Placental pericyte (primary cell): ENCODE measurements around the gene RPS8. TPM values are rescaled to one million over a fixed set of nuclear protein-coding genes. Genes with fewer than 3 reads are reported as not detected.
A peak's percentile ranks its signal among the peaks of the same experiment; 100 is the strongest.

Source experiments
- small RNA-seq: library from RNA; depleted of rRNA; stranded (forward); fragments of <200 nt; gene quantifications from one replicate; pipeline ENCODE3, GENCODE V24; 2012; ENCODE audit warnings: low replicate concordance
- total RNA-seq: library from RNA; depleted of rRNA; stranded (reverse); fragments of >200 nt; gene quantifications from 2 replicates; pipeline ENCODE4 v1.2.3, GENCODE V29; 2012

RPS8 gene
- 982 and 1,269 TPM in 2 replicates for total RNA-seq

GRCh38 chr1:44775078-44775929 lies at the start of gene RPS8:
Gene RPS8, plus strand, starts transcription at chr1:44775540. Its CDS starts 57 bp downstream, at chr1:44775597.

GRCh38 chr1:44730741-44731512 lies 44.4 kb upstream of the RPS8 start, which contains the start of gene RNU5D-1:
Gene RNU5D-1, minus strand, starts transcription at chr1:44731170.

GRCh38 chr1:44739307-44740178 lies 35.8 kb upstream of the RPS8 start, which contains the start of gene KIF2C:
Gene KIF2C, plus strand, starts transcription at chr1:44739837. Its CDS starts 96 bp downstream, at chr1:44739933.

GRCh38 chr1:44788120-44788860 lies 12.9 kb downstream of the RPS8 start, which contains the start of gene BEST4:
Gene BEST4, minus strand, starts transcription at chr1:44788170. Its CDS starts 465 bp downstream, at chr1:44787705.

GRCh38 chr1:44799770-44800584 lies 24.6 kb downstream of the RPS8 start, which contains the start of gene PLK3:
Gene PLK3, plus strand, starts transcription at chr1:44800377. Its CDS starts 87 bp downstream, at chr1:44800464.

GRCh38 chr1:44806704-44807363 lies 31.5 kb downstream of the RPS8 start, which contains the start of gene DYNLT4:
Gene DYNLT4, minus strand, starts transcription at chr1:44807351. Its CDS starts 683 bp downstream, at chr1:44806668.

GRCh38 chr1:44808063-44808937 lies 33.0 kb downstream of the RPS8 start, which contains the start of gene BTBD19:
Gene BTBD19, plus strand, starts transcription at chr1:44808523. Its CDS starts 298 bp downstream, at chr1:44808821.

Small RNA genes within 50 kb of the gene (small RNA-seq; reads per million reads assigned to genes)
- gene RNU5D-1: 1,933 reads per million, percentile 100 among the genes with 10 or more reads in this experiment
- 4,003 reads per million, percentile 100 among the genes with 10 or more reads in this experiment for gene SNORD38A
- gene SNORD38B: not detected
- gene SNORD46: 106 reads per million, percentile 99 among the genes with 10 or more reads in this experiment
- not detected for gene SNORD55

Other genes starting within 250 kb of the RPS8 start
- gene TMEM53, start 101.1 kb upstream of the RPS8 start, total RNA-seq: 4.6 and 7.0 TPM in 2 replicates
- gene ARMH1, start 100.8 kb upstream of the RPS8 start, total RNA-seq: 0.66 TPM in 1 of 2 replicates, not detected in the other
- gene RNU5D-1, start 44.4 kb upstream of the RPS8 start, total RNA-seq: not detected in 2 replicates
- gene KIF2C, start 35.7 kb upstream of the RPS8 start, total RNA-seq: 1.3 and 62.0 TPM in 2 replicates
- 0.14 and 0.22 TPM in 2 replicates for gene BEST4, start 12.6 kb downstream of the RPS8 start, total RNA-seq
- gene PLK3, start 24.8 kb downstream of the RPS8 start, total RNA-seq: 71.3 and 112 TPM in 2 replicates
- gene DYNLT4, start 31.8 kb downstream of the RPS8 start, total RNA-seq: not detected in 2 replicates
- 10.5 and 23.4 TPM in 2 replicates for gene BTBD19, start 33.0 kb downstream of the RPS8 start, total RNA-seq
- 0.22 and 0.29 TPM in 2 replicates for gene PTCH2, start 67.7 kb downstream of the RPS8 start, total RNA-seq
- 31.7 and 54.1 TPM in 2 replicates for gene EIF2B3, start 211.1 kb downstream of the RPS8 start, total RNA-seq
- 33.9 and 41.4 TPM in 2 replicates for gene HECTD3, start 235.8 kb downstream of the RPS8 start, total RNA-seq
- gene UROD, start 236.7 kb downstream of the RPS8 start, total RNA-seq: 125 and 139 TPM in 2 replicates